ENCODE results near the gene TRIM4.

- TF ChIP-seq CTCF (conservative IDR thresholded peaks at IDR 0.05; ENCODE audit: low read depth, low read length), result no peak
- no peak for TF ChIP-seq EZH2 (IDR thresholded peaks at IDR 0.05; ENCODE audit: borderline replicate concordance, low read depth, low read length, poor library complexity, severe bottlenecking)
Observed at GRCh38 chr7:99848420-99849216, 70.7 kb downstream of the TRIM4 start.
